GM10847 (cell line): ENCODE results near the gene RPL26.

Source experiments
- POLR2A ChIP-seq: IDR thresholded peaks from 2 replicates; pipeline ENCODE4 v1.6.1; 2011; ENCODE audit not compliant: insufficient read length; ENCODE audit errors: extremely low read depth

The RPL26 gene

GRCh38 chr17:8406174-8406573, 23.2 kb upstream of the RPL26 start:
- TF ChIP-seq POLR2A: no peak

- TF ChIP-seq POLR2A: no peak
Measured at GRCh38 chr17:8405499-8406016, 22.6 kb upstream of the RPL26 start.

GRCh38 chr17:8402921-8403536, 20.0 kb upstream of the RPL26 start:
- no peak for TF ChIP-seq POLR2A

GRCh38 chr17:8401107-8401506, 18.1 kb upstream of the RPL26 start:
- TF ChIP-seq POLR2A: no peak

GRCh38 chr17:8398980-8399379, 16.0 kb upstream of the RPL26 start:
- no peak for TF ChIP-seq POLR2A

GRCh38 chr17:8397636-8398035, 14.6 kb upstream of the RPL26 start, which contains the start of gene RNF222:
TSS of gene RNF222 (minus strand) at chr17:8397827. CDS start at chr17:8393461, 4,366 bp downstream.
- no peak for TF ChIP-seq POLR2A

GRCh38 chr17:8393470-8394231, 10.7 kb upstream of the RPL26 start:
- TF ChIP-seq POLR2A: no peak

GRCh38 chr17:8392674-8393469, 9.9 kb upstream of the RPL26 start:
- no peak for TF ChIP-seq POLR2A

GRCh38 chr17:8392274-8392673, 9.3 kb upstream of the RPL26 start:
- no peak for TF ChIP-seq POLR2A

- TF ChIP-seq POLR2A: no peak
Measured at GRCh38 chr17:8391711-8392110, 8.7 kb upstream of the RPL26 start.

GRCh38 chr17:8387914-8388651, 5.1 kb upstream of the RPL26 start:
- no peak for TF ChIP-seq POLR2A

- TF ChIP-seq POLR2A: no peak
Measured at GRCh38 chr17:8386841-8387240, 3.8 kb upstream of the RPL26 start.

GRCh38 chr17:8384801-8385378, 1.9 kb upstream of the RPL26 start:
- TF ChIP-seq POLR2A: no peak

- no peak for TF ChIP-seq POLR2A
Measured at GRCh38 chr17:8382880-8383142, 182 bp downstream of the RPL26 start.
